ENCODE data around the gene HLCS. TPM values are rescaled to one million over a fixed set of nuclear protein-coding genes. Genes with fewer than 3 reads are reported as not detected.

The HLCS gene
- total and polyA plus RNA-seq, 10 of the 15 experiments (the other 5 are each of a cell fraction or from before 2014, with no cell fraction given), result 1.5 to 12.7 (median 9.6) TPM

DNA sequence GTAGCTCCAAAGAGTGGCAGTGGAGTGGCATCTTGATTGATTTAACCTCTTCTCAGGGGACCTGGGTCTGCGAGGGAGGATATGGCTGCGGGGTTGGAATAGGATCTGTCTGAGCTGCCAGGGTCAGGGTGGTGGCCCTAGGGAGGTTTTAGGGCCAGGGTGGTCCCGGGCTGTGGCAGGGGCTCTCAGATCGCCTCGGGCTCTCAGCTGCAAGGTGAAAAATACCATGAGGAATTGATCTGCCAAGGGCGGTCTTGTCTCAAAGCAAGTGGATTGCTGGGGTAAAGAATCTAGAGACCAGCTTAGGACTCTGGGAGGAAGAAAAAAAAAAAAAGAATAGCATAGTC is 263.9 kb downstream of the HLCS start:
- Histone ChIP-seq H3K27me3 (replicated peaks in 1 of 2; ENCODE audit: control insufficient read depth in 2 of 2, insufficient read depth in 2 of 2, low read length in 1 of 2) (peaks cover 29 to 39% of the 10 kb centered on the region in 2 experiments), H3K9ac (ENCODE audit: control insufficient read depth, insufficient read depth, low read length) (no peak overlapping the region), H3K27ac (ENCODE audit: control insufficient read depth, insufficient read depth) (no peak overlapping the region), H3K79me2 (ENCODE audit: control insufficient read depth, insufficient read depth, low read length) (no peaks in the 10 kb centered on the region), H3K36me3 (ENCODE audit: control insufficient read depth in 2 of 2, insufficient read depth in 2 of 2, low read length in 1 of 2) (no peaks in the 10 kb centered on the region), H4K20me1 (ENCODE audit: control insufficient read depth, insufficient read depth) (no peaks in the 10 kb centered on the region), H3K4me2 (ENCODE audit: control insufficient read depth, insufficient read depth) (no peak overlapping the region), H3K4me1 (ENCODE audit: control insufficient read depth, insufficient read depth, low read length) (no peaks in the 10 kb centered on the region), H3K9me3 (replicated peaks; ENCODE audit: control insufficient read depth, insufficient read depth, low read length) (no peaks in the 10 kb centered on the region), H3K4me3 (no peak overlapping the region), H2AFZ (ENCODE audit: control insufficient read depth, low read depth, low read length) (no peak overlapping the region)
- CTCF ChIA-PET, result no interaction called here
- RAD21 ChIA-PET (ENCODE audit: unreplicated experiment), result no interaction called here
- FAIRE-seq (no peak), DNase-seq (ENCODE audit: low read depth, low spot score) (no peak), ATAC-seq (no peak)
- POLR2A ChIA-PET, result no interaction called here
- in situ Hi-C loops (cut with MboI) (no loop called here), intact Hi-C loops (cut with micrococcal nuclease; ENCODE audit: unreplicated experiment) (no loop called here)
- WGBS (ENCODE audit: insufficient coverage, insufficient replicate concordance, low lambda C conversion rate, missing lambda C conversion rate), result 27% methylated on average over 6 of the region's 6 CpGs
- SMC1A ChIA-PET (ENCODE audit: uncharacterized antibody, unreplicated experiment), result no interaction called here
- TF ChIP-seq ZZZ3 (IDR thresholded peaks at IDR 0.05; ENCODE audit: control insufficient read depth, insufficient read length, low read depth) (no peak), SMC3 (IDR thresholded peaks at IDR 0.05; ENCODE audit: borderline replicate concordance, low read length) (no peak), NRF1 (conservative IDR thresholded peaks at IDR 0.05; ENCODE audit: low read depth, low read length) (no peak), PAX5 (IDR thresholded peaks at IDR 0.05; ENCODE audit: borderline replicate concordance, low read depth, low read length) (no peak)
- no TSS peak for BruUV-seq (replicated peaks)

- no peaks in the 10 kb centered on the region for H4K20me1 ChIP-seq (ENCODE audit: control insufficient read depth, insufficient read depth)
- H3K27ac ChIP-seq (ENCODE audit: control insufficient read depth, insufficient read depth), result no peak overlapping the region
- peaks cover 28 to 39% of the 10 kb centered on the region in 2 experiments for H3K27me3 ChIP-seq (replicated peaks in 1 of 2; ENCODE audit: control insufficient read depth in 2 of 2, insufficient read depth in 2 of 2, low read length in 1 of 2)
- H3K79me2 ChIP-seq (ENCODE audit: control insufficient read depth, insufficient read depth, low read length), result no peaks in the 10 kb centered on the region
- no peaks in the 10 kb centered on the region for H3K36me3 ChIP-seq (ENCODE audit: control insufficient read depth in 2 of 2, insufficient read depth in 2 of 2, low read length in 1 of 2)
- in situ Hi-C loops (cut with MboI) (no loop called here), intact Hi-C loops (cut with micrococcal nuclease; ENCODE audit: unreplicated experiment) (no loop called here)
- H2AFZ ChIP-seq (ENCODE audit: control insufficient read depth, low read depth, low read length), result no peak overlapping the region
- SMC1A ChIA-PET (ENCODE audit: uncharacterized antibody, unreplicated experiment), result no interaction called here
- no TSS peak for BruUV-seq (replicated peaks)
- ATAC-seq, result no peak
- CTCF ChIA-PET, result no interaction called here
- H3K4me2 ChIP-seq (ENCODE audit: control insufficient read depth, insufficient read depth), result no peak overlapping the region
- POLR2A ChIA-PET, result no interaction called here
- H3K4me3 ChIP-seq, result no peak overlapping the region
- WGBS (ENCODE audit: insufficient coverage, insufficient replicate concordance, low lambda C conversion rate, missing lambda C conversion rate), result 5% methylated on average over 26 of the region's 26 CpGs
- H3K4me1 ChIP-seq (ENCODE audit: control insufficient read depth, insufficient read depth, low read length), result no peaks in the 10 kb centered on the region
- no peak for DNase-seq (ENCODE audit: low read depth, low spot score)
- H3K9ac ChIP-seq (ENCODE audit: control insufficient read depth, insufficient read depth, low read length), result no peak overlapping the region
- FAIRE-seq, result no peak
- RAD21 ChIA-PET (ENCODE audit: unreplicated experiment), result no interaction called here
- H3K9me3 ChIP-seq (replicated peaks; ENCODE audit: control insufficient read depth, insufficient read depth, low read length), result no peaks in the 10 kb centered on the region
- TF ChIP-seq PML (IDR thresholded peaks at IDR 0.05; ENCODE audit: low read length) (no peak), E2F8 (IDR thresholded peaks at IDR 0.05; ENCODE audit: low read depth, partially characterized antibody) (no peak), CHD2 (IDR thresholded peaks at IDR 0.05; ENCODE audit: borderline replicate concordance, low read depth, low read length) (no peak)
- TF ChIP-seq, protein P1, sequence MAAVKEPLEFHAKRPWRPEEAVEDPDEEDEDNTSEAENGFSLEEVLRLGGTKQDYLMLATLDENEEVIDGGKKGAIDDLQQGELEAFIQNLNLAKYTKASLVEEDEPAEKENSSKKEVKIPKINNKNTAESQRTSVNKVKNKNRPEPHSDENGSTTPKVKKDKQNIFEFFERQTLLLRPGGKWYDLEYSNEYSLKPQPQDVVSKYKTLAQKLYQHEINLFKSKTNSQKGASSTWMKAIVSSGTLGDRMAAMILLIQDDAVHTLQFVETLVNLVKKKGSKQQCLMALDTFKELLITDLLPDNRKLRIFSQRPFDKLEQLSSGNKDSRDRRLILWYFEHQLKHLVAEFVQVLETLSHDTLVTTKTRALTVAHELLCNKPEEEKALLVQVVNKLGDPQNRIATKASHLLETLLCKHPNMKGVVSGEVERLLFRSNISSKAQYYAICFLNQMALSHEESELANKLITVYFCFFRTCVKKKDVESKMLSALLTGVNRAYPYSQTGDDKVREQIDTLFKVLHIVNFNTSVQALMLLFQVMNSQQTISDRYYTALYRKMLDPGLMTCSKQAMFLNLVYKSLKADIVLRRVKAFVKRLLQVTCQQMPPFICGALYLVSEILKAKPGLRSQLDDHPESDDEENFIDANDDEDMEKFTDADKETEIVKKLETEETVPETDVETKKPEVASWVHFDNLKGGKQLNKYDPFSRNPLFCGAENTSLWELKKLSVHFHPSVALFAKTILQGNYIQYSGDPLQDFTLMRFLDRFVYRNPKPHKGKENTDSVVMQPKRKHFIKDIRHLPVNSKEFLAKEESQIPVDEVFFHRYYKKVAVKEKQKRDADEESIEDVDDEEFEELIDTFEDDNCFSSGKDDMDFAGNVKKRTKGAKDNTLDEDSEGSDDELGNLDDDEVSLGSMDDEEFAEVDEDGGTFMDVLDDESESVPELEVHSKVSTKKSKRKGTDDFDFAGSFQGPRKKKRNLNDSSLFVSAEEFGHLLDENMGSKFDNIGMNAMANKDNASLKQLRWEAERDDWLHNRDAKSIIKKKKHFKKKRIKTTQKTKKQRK (IDR thresholded peaks at IDR 0.05; ENCODE audit: low read depth, low read length), result no peak
Observed at GRCh38 chr21:36701756-36702621, 264.5 kb downstream of the HLCS start.

All from GM12878 (cell line).